KMS-11 (cell line): Measurements from ENCODE around the gene SERPINB4.
"Not testable (repeated sequence)": the region's sequence is repeated elsewhere in the genome, so short reads cannot be mapped to it uniquely, and the experiment has no call there.

Source experiments
- H2AFZ ChIP-seq: fragments of 200-600 bp; sonication (generic); 2 replicates; pipeline ENCODE4 v1.6.1; 2016; ENCODE audit warnings: antibody characterized with exemption, mixed run types, low read depth
- H3K27ac ChIP-seq: fragments of 200-600 bp; sonication (generic); 2 replicates; pipeline ENCODE4 v1.6.1; 2016; ENCODE audit warnings: mild to moderate bottlenecking, mixed run types
- H3K27me3 ChIP-seq: fragments of 200-600 bp; sonication (generic); 2 replicates; pipeline ENCODE4 v1.6.1; 2017; ENCODE audit warnings: mild to moderate bottlenecking, low read depth, mixed run types, moderate library complexity; ENCODE audit not compliant: insufficient read depth
- H3K36me3 ChIP-seq: fragments of 200-600 bp; sonication (generic); 2 replicates; pipeline ENCODE4 v1.6.1; 2017; ENCODE audit warnings: mild to moderate bottlenecking, mixed run types; ENCODE audit not compliant: insufficient read depth
- H3K4me1 ChIP-seq: fragments of 200-600 bp; sonication (generic); 2 replicates; pipeline ENCODE4 v1.6.1; 2016; ENCODE audit warnings: mild to moderate bottlenecking, low read depth, mixed run types; ENCODE audit not compliant: poor library complexity, severe bottlenecking
- H3K4me2 ChIP-seq: fragments of 200-600 bp; sonication (generic); 2 replicates; pipeline ENCODE4 v1.7.0; 2016; ENCODE audit warnings: mild to moderate bottlenecking, mixed run types
- H3K4me3 ChIP-seq: fragments of 200-600 bp; sonication (generic); IDR thresholded peaks from 2 replicates; pipeline ENCODE4 v1.6.1; 2017; ENCODE audit warnings: low read depth, low read length, mixed read lengths; ENCODE audit not compliant: insufficient read depth
- H3K79me2 ChIP-seq: fragments of 200-600 bp; sonication (generic); 2 replicates; pipeline ENCODE4 v1.6.1; 2016; ENCODE audit warnings: low read depth, mixed run types; ENCODE audit not compliant: insufficient read depth
- H3K9ac ChIP-seq: fragments of 200-600 bp; sonication (generic); 2 replicates; pipeline ENCODE4 v1.6.1; 2016; ENCODE audit warnings: mild to moderate bottlenecking, mixed run types
- H4K20me1 ChIP-seq: fragments of 200-600 bp; sonication (generic); 2 replicates; pipeline ENCODE4 v1.6.1; 2016; ENCODE audit warnings: mild to moderate bottlenecking, mixed run types; ENCODE audit not compliant: insufficient read depth
- TF ChIP-seq, protein P1 (sequence below): fragments of 200-600 bp; sonication (generic); conservative IDR thresholded peaks from 2 replicates; pipeline ENCODE4 v1.6.1; 2017; ENCODE audit warnings: low read depth, mild to moderate bottlenecking, antibody characterized with exemption, low read length, moderate library complexity, mixed read lengths

SERPINB4 gene

DNA sequence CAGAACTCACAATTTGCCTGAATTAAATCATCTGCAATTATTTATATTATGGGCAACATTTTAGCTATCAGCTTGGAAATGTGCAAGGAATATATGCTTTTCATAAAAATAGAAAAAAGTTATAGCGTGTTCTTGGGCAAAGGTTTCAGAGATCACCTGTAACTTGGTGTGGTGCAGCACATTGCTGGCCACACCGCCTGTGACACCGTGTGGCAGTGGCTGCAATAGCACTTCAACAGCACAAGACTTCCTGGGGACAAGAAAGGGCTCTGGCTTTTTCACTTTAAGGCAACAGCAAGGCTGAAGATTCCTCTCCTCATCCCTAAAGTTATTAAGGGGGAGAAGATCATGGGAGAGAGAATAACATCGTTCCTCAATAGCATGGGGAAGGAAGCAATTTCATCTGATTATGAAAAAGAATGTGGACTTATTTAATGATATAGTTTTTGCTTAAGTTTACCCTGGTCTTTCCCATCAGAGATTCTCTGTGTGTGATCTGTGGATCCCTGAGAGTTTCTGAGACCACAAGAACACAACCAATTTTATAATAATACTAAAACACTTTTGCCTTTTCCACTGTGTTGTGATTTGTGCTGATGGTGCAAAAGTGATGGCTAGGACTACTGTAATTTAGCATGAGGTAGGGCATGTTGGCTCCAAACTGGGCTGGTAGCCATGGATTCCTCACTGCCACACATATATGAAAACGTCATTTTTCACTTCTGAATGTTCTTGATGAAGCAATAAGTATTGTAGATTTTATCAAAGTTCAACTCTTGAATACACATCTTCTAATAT lies 32.7 kb upstream of the SERPINB4 start:
- H3K4me3 ChIP-seq, result no peak overlapping the region
- TF ChIP-seq, protein P1, sequence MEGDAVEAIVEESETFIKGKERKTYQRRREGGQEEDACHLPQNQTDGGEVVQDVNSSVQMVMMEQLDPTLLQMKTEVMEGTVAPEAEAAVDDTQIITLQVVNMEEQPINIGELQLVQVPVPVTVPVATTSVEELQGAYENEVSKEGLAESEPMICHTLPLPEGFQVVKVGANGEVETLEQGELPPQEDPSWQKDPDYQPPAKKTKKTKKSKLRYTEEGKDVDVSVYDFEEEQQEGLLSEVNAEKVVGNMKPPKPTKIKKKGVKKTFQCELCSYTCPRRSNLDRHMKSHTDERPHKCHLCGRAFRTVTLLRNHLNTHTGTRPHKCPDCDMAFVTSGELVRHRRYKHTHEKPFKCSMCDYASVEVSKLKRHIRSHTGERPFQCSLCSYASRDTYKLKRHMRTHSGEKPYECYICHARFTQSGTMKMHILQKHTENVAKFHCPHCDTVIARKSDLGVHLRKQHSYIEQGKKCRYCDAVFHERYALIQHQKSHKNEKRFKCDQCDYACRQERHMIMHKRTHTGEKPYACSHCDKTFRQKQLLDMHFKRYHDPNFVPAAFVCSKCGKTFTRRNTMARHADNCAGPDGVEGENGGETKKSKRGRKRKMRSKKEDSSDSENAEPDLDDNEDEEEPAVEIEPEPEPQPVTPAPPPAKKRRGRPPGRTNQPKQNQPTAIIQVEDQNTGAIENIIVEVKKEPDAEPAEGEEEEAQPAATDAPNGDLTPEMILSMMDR, result no peak; the same call in 1 of the 2 replicates
- H4K20me1 ChIP-seq, result no peaks in the 10 kb centered on the region
- no peaks in the 10 kb centered on the region for H3K36me3 ChIP-seq
- H3K27me3 ChIP-seq, result no peaks in the 10 kb centered on the region
- H3K4me2 ChIP-seq, result no peak overlapping the region
- no peak overlapping the region for H3K9ac ChIP-seq
- no peaks in the 10 kb centered on the region for H3K79me2 ChIP-seq
- no peak overlapping the region for H2AFZ ChIP-seq
- no peak overlapping the region for H3K27ac ChIP-seq
- H3K4me1 ChIP-seq, result no peaks in the 10 kb centered on the region

DNA sequence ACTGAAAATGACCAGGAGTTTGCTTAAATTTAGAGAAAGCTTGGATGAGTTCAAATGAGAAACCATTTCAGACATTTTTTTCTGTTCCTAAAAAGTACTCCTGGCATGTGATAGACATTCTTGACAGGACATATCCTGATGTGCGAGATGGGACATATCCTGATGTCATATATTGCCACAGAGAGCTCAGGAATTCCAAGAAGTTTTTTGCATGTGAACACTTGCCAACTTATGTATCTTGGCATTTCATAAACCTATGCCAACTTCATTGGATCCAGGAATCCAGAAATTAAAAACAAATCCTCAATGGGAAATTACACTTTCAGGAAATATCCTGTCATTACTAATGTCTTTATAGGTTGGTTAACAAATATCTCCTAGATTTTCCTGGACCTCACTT lies 20.5 kb upstream of the SERPINB4 start:
- H3K79me2 ChIP-seq, result no peaks in the 10 kb centered on the region
- no peaks in the 10 kb centered on the region for H3K27me3 ChIP-seq
- no peak overlapping the region for H2AFZ ChIP-seq
- H3K4me1 ChIP-seq, result no peaks in the 10 kb centered on the region
- no peak overlapping the region for H3K4me2 ChIP-seq
- no peak overlapping the region for H3K9ac ChIP-seq
- no peaks in the 10 kb centered on the region for H3K36me3 ChIP-seq
- no peaks in the 10 kb centered on the region for H4K20me1 ChIP-seq
- H3K4me3 ChIP-seq, result no peak overlapping the region
- H3K27ac ChIP-seq, result no peak overlapping the region
- TF ChIP-seq, protein P1, result no peak

DNA sequence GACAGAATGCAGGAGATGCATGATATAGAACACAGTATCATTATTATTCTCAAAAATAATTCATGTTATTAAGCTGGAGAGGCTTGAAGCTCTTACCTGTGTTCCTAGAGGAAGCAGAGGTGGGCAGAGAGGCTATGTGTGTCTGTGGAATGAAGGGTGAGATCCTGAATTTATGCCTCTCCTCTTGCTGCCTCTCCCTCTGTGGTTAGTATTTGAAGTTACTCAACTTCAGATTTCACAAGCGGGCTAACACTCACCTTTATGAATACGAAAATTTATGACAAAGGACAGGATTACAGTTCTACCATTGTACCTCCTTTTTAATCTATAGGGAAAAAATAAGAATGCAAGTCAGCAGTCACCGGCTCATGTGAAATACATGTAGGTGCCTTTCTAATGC lies 17.7 kb upstream of the SERPINB4 start, which contains the start of gene SERPINB3:
Gene SERPINB3 (minus strand): TSS at position 144 of the 400 bp plus-strand sequence. CDS start 677 bp downstream, outside the sequence.
- not testable (repeated sequence) for H3K79me2 ChIP-seq, H3K27ac ChIP-seq

DNA sequence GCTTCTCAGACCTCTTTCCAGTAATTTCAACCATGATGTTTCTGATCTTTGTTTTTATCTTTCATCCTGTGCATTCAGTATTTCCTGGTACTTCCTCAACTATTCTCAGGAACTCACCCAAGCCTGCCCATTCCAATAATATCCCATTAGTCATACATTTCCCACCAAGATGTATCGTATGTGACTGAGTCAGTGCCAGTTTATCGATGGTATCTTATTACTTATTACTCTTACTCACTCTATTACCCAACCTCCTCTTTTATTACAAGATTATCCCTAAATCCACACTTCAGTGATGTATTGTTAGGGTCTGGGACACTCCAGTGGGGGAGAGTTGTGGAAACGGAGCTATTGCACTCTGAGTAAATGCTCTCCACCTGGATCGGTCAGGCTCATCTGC lies 14.9 kb upstream of the SERPINB4 start:
- not testable (repeated sequence) for H3K9ac ChIP-seq, H3K27ac ChIP-seq, H3K4me3 ChIP-seq, H3K4me2 ChIP-seq, H3K27me3 ChIP-seq, H3K79me2 ChIP-seq, H4K20me1 ChIP-seq, H3K4me1 ChIP-seq, H2AFZ ChIP-seq, H3K36me3 ChIP-seq

More for the DNA sequence above, 17.7 kb upstream of the SERPINB4 start, which contains the start of gene SERPINB3:
- H2AFZ ChIP-seq, H3K36me3 ChIP-seq, H3K9ac ChIP-seq, H3K4me1 ChIP-seq, H3K4me2 ChIP-seq, H3K27me3 ChIP-seq, H3K4me3 ChIP-seq, H4K20me1 ChIP-seq: not testable (repeated sequence)

DNA sequence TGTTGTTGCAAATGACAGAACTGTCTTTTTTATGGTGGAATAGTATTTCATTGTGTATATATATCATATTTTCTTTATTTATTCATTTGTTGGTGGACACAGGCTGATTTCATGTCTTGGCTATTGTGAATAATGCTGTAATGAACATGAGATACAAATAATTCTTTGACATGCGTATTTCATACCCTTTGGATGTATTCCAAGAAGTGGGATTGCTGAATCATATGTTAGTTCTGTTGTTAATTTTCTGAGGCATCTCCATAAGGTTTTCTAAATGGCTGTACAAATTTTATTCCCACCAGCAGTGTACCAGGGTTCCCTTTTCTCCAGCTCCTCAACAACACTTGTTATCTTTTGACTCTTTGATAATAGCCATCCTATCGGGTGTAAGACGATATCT lies 6.2 kb upstream of the SERPINB4 start:
- not testable (repeated sequence) for H3K36me3 ChIP-seq, H4K20me1 ChIP-seq, H3K27me3 ChIP-seq, H3K4me1 ChIP-seq, H3K4me3 ChIP-seq, H3K4me2 ChIP-seq, H3K27ac ChIP-seq, H2AFZ ChIP-seq, H3K9ac ChIP-seq, H3K79me2 ChIP-seq

DNA sequence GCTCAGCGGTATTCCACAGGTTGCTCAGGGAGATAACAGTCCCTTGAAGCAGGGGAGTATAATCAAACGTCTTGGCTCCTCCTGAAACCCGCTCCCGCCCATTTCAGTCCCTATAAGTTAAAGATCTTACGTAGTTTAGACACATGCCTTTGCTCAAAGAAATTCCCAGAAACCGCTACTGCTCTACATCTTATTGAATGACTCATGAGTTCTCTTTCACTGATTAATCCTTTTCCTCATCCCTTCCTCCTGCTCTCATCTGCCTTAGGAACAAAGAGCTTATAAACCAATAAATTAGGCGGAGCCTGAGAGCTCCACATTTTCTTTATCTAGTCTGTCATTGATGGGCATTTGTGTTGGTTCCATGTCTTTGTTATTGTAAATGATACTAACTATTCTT lies 4.2 kb upstream of the SERPINB4 start:
- Histone ChIP-seq H3K4me1 (no peaks in the 10 kb centered on the region), H3K4me2 (no peak overlapping the region), H3K79me2 (no peaks in the 10 kb centered on the region), H4K20me1 (no peaks in the 10 kb centered on the region), H3K9ac (no peak overlapping the region), H3K4me3 (no peak overlapping the region), H3K27me3 (no peaks in the 10 kb centered on the region), H3K36me3 (no peaks in the 10 kb centered on the region), H3K27ac (no peak overlapping the region), H2AFZ (no peak overlapping the region)
- TF ChIP-seq, protein P1, result no peak
